GM18502 (cell line): ENCODE results near the gene PBX1.
"Not testable (repeated sequence)": the region's sequence is repeated elsewhere in the genome, so short reads cannot be mapped to it uniquely, and the experiment has no call there.

ENCODE experiments used
- ATAC-seq: cut with Tn5 transposase; IDR thresholded peaks from one replicate; pipeline ENCODE4 v1.9.1; 2021; ENCODE audit warnings: mild to moderate bottlenecking; ENCODE audit not compliant: unreplicated experiment, poor library complexity

The PBX1 gene

DNA sequence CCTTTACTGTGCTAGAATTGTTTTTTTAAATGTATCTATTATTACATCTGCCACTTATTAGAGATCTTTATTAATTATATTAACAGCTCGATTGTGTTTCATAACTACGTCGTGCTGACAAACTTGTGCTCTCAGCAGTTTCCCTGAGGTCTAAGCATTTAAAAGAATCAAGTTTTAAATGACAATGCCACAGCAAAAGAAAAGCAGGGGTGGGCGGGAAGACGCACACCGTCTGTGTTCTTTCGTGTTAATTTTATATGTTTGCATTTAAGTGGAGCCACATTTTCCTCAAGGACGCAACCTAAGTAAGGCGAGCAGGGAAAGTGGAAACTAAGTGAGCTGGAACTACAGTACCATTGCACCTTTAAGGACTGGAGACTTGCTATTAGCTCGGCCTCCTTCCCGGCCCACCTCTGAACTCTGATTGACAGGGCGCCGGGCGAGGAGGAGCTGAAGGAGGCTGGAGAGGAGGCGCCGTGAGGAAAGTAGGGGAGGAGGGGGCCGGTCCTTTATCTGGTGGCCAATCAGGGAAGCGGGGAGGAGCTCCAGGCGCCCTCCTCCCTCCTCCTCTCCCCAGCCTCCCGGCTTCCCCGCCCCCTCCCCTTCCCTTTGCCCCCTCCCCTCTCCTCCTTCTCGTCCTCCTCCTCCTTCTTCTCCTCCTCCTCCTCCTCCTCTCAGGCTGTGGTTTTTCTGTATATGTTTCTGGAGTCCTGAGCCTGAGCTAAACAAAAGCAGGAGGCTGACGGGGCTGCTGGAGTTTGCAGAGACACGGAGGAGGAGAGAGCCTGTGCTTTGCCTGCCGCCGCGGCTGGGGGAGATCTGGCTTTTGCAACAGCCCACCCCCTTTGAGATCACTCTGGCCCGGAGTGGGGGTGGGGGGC is at the start of gene PBX1:
Gene PBX1 (plus strand): TSS at position 724 of the 881 bp plus-strand sequence.
- peak; percentile 100 for ATAC-seq

DNA sequence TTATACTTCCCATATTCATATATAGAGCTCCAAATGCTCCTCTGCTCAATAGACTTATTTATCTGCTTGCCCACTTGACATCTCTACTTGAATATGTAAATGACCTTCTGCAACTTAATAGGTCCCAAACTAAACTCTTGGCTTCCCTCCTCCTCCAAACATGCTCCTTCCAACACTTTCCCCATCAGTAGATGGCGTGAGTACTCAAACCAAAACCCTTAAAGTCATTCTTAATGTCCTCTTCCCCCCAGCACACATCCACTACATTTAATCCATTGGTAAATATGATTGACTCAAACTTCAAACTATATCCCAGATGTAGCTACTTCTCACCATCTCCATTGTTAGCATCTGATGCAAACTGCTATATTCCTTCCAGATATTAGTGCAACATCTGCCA is 48.5 kb upstream of the PBX1 start:
- ATAC-seq, result no peak

DNA sequence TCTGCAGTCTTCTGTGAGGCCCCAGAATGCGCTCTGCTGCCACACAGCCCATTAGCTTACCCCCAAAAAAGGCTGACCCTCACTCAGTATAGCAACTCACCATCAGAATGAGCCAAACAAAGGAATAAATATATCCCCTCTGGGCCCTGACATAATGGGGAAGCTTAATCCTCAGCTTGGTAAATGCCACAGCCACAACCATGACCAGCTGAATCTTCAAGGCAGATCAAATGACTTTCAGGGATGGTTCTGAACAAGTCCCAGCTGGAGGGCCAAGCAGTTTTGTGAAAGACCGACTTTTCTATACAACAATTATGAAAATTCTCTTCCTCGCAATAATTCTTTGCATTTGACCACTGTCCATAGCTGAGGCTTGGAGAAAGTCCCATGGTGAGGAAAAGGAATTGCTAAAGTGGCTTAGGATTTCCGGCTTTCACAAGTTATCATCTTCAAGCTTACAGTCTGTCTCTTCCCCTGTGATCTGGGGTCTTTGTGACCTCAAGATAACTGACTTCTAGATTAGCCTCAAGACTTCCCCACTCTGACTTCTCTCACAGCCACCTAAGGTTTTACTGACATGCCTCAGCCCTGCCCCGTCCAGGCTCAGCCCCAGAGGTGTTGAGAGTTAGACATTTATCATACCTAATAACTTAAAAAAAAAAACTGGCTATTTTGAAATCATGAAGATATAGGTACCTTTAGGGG is 47.8 kb upstream of the PBX1 start:
- ATAC-seq, result no peak

DNA sequence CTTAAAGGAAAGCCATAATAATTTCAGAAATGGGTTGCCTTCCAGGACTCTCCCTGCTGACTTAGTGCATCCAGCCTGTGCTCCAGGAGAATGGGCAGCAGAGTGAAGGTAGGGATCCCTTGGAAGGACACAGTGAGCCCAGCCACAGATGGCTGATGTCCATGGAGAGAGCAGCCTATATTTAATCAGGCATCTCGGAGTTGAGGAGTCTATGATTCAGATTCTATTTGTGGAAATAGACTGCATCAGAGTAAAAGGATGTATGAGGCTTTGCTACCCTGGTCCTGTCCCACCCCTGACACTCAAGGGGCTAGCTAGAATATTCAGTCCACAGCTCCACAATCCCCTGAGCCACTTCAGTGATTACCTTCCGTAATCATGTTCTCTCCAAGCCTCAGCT is 43.8 kb upstream of the PBX1 start:
- ATAC-seq, result no peak

DNA sequence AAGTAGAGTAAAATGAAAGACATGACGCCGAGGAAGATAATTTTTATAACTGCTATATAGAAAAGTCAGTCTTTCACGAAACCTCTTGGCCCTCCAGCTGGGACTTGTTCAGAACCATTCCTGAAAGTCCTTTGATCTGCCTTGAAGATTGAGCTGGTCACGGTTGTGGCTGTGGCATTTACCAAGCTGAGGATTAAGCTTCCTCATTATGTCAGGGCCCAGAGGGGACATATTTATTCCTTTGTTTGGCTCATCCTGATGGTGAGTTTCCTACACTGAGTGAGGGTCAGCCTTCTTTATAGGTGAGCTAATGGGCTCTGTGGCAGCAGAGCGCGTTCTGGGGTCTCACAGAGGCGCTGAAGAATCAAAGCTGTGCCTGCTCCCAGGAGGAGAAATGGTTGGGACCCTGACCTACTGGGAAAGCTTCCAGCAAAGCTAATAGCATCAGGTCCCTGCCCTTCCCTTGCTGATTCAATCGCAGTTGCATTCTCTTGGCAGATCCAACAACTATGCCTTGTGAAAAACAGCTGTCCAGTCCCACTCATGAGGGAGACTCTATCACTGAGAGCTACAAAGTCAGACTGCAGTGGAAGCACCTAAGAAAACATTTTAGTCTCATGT is 43.2 kb upstream of the PBX1 start:
- no peak for ATAC-seq

DNA sequence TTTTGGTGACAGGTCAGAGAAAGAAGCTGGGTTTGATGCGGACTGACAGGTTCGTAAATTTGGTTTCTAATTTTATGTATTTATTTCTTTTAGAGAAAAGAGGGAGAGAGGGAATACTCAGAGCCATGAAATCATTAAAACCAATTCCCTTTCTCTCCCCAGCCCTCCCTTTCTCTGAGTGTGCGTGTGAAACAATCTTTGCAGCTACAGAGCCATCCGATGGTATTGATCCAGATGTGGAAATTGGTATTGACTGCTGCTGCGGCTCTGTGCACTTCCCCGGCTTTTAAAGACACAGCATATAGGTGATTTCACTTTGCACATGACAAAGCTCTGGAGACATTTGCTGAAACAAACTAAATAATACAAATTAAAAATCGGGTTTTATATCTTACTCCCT is 42.4 kb upstream of the PBX1 start:
- no peak for ATAC-seq

DNA sequence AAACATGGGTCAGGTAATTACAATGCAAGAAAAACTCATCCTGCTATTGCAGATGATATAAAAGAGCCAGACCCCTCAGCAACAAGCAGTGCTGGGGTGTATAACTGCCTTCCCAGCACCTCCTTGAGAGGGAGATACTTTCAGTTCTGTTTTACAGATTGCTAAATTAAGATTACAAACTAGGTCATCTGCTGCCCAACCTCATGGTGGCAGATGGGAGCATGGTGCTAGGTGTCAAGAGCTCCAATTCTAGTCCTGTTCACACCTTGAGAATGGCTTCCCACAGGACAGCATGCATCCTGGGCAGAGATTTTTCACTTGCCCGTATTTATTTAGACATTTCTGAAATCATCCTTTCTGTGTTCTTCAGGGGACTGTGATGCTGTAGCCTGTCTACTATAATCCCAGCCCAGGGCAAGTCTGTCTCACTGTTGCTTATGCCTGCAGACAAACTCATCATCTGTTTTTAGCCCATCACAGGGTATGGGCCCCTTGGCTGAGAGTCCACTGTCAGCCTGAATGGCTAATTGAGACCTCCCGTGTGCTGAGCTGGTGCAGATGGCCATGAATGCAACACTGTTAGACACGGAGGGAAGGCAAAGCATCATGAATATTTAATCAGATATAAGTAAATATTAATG is 40.2 kb upstream of the PBX1 start:
- no peak for ATAC-seq

DNA sequence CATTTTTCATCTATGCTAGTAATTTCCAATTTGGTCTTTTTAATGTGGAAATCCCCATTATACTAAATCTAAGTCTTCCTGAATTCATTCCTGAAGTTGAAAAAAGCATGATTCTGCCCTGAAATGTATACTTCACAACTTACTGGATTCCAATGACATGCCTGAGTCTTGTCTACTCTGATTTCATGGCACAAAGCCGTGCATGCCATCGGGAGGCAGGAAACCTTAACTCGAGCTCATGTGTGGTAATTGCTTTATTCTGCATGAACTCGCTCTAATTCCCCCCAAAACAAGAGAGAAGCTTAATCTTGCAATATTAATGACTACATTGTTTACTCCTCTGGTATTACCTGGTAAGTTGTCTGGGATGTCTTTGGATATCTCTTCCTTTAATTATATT is 39.6 kb upstream of the PBX1 start:
- no peak for ATAC-seq

DNA sequence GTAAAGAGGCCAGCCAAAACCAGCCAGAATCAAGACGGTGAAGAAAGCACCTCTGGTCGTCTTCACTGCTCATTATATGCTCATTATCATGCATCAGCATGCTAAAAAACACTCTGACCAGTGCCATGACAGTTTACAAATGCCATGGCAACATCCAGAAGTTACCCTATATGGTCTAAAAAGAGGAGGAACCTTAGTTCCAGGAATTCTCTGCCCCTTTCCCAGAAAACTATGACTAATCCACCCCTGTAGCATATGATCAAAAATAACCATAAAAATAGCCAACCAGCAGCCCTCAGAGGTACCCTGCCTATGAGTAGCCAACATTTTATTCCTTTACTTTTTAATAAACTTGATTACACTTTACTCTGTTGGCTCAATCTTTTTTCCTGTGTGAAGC is 34.2 kb upstream of the PBX1 start:
- no peak for ATAC-seq

DNA sequence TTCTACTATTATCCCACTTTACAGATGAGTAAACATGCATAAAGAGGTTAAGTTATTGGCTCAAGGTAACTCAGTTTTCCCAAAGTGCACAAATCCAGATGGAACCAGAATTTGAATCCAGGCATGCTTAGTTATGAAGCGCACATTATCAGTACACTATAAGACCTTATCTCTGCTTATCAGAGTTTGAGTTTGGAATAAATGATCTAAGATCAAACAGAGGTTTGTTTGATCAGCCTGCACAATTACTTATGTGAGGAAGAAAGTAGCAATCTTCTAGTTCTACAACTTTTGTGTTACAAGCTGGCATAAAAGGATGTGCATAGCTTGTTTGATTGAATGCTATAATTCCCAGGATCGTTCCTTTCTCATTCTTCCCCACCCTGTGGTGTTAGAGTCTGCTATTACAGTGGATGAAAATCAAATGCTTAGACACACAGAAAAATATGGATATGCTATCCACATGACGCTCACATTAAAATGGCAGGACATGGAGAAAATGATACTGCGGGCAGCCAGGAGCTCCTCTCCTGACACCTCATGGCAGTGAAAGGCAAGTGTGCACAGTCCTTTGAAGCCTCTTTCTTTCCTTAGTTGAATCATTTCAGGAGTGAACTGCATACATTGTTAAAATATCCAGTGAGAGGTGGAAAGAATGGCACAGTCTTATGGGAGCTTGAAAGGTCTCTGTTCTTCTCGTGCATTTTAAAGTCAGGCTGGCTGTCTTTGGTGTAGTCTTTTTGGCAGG is 23.9 kb upstream of the PBX1 start:
- no peak for ATAC-seq

DNA sequence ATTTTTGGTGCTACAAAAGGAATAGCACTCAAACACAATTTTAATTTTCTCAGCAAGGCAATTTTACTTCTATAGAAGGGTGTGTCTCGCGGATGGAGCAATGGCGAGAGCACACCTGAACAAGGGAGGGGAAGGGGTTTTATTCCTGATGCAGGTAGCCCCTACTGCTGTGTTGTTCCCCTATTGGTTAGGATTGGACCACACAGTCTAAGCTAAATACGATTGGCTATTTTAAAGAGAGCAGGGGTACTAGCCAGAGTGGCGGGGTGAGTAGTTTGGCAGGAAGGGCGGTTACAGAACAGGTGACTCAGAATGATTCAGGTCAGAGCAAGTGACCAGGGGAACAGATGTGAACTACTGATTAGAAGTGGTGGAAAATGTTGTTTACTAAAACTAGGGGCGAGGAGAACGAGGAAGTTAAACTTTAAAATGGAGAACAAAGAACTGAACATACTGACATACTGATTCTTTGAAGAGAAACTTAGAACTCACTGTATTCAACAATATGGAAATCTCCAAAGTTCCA is 6.5 kb upstream of the PBX1 start:
- ATAC-seq, result not testable (repeated sequence)

DNA sequence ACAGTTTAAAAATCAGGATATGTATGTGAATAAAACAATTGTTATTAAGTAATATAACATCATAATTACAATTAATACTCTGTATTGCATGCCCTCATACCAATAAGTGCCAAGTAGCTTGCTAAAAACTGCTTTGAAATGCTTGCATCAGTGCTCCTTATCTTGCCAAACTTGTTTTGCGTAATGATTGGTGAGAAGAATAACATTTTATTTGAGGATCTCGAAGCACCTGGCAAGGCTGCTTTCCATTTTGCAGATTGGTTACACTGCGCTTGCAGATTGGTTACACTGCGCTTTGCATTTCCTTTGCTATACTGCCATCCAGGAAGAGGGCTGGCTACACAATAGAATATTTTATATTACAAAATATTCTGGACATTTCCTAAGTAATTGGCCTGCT is 1.7 kb upstream of the PBX1 start:
- ATAC-seq, result no peak

DNA sequence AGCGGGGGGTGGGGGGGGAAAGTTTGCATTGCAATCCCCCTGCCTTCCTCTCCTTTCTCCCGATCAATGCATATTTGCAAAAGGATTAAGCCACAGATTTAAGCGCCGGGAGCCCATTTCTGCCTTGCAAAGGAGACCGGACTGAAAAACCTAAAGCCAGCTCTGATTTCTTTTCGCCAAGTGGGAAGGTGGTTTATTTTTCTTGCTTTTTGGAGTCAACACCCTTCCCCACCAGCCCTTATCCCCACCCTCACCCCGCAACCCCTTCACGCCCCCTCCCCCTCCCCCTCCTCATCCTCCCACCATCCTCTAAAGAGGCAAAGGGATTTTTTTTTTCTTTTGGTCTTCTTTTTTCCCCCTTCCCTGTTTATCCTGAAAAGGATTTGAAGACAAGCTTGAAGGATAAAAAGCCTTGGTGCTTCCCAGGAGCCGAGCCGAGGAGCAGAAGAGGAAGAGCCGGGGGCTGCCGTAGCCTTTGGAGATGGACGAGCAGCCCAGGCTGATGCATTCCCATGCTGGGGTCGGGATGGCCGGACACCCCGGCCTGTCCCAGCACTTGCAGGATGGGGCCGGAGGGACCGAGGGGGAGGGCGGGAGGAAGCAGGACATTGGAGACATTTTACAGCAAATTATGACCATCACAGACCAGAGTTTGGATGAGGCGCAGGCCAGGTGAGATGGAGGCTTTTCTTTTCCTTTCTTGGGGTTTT is 513 bp downstream of the PBX1 start:
- ATAC-seq, result no peak

DNA sequence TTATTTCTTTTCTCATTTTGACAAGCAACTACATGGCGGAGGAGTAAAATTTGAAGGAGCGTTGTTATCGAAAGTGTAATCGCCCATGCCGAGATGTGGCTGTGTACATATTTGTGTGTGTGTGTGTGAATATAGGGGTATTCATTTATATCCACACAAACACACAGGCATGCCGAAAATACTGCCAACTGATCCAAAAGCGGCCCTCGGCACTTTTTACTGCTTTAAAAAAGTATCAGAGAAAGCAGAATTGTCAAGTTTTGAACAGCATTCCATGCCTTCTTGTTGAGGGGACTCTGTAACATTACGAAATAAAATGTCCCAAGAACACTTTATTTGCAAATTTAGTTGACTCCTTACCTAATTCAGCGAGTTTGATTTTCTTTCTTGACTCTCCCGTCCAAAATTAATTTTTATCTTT is 1.1 kb downstream of the PBX1 start:
- ATAC-seq, result no peak

DNA sequence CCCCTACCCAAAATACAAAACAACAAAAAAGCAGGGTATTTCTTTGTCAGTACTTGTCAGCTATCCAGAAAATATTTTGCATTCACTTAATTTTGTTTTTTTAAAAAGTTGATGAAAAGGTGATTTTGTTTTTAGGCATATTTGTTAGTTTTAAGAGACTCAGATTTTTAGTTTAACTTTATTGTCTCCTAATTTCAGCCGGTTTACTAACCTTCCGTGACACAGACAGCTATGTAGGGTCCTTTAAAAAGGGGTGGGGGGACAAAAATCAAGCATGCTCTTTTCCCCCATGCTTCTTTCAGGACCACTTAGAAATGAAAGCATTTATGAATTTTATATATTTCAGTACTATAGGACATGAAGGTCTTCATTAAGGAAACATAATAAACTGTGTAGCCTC is 1.6 kb downstream of the PBX1 start:
- no peak for ATAC-seq

DNA sequence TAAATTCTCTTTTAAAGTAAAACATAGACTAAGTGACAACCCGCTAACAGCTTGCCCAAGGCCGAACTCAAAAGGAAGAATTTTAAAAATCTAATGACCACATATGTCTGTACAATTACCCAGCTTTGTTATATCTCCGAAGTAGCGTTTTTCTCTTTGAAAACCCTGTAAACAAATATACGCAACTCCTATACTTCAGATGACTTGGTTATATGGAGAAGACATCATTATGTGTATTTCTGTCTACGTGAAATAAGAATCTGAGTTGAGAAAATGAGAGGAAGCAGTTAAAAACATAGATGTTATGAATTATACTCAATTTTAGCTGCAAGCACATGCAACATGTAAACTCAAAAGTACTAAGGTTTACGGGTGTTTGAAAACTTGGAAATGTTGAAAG is 2.0 kb downstream of the PBX1 start:
- no peak for ATAC-seq

DNA sequence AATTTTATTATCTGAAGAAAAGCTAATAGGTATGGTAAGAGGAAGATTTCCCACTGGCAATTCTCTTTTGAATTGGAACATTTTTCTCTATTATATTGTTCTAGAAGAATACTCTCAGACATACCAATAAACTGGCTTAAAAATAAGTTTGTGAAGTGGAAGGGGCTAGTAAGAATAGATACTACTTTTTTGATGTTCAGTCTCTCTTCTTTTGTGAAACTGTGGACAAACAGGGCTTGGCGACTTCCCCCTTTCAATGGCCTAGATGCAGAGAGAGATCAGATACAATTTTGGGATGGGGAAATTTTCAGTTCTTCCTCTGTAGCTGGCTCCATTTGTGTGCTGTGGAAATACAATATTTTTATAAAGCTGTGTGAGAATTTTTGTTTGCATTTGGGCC is 2.5 kb downstream of the PBX1 start:
- ATAC-seq, result no peak

DNA sequence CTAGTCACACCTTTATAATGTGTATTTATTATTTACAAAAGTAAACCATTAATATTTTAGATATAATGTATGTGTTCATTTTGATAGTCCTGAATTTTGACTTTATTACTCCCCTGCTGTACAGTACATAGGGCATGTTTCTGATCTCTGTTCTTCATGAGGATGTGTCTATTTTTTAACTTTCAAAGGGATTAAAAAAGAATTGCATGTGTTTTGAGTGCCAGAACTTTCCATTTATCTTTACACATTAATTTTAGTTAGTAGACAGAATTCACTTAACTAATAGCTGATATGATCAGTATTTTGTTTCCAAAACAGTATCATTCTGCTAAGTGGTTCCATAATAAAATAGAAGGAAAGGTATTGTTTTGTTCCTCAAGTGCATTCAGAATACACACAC is 3.1 kb downstream of the PBX1 start:
- no peak for ATAC-seq

DNA sequence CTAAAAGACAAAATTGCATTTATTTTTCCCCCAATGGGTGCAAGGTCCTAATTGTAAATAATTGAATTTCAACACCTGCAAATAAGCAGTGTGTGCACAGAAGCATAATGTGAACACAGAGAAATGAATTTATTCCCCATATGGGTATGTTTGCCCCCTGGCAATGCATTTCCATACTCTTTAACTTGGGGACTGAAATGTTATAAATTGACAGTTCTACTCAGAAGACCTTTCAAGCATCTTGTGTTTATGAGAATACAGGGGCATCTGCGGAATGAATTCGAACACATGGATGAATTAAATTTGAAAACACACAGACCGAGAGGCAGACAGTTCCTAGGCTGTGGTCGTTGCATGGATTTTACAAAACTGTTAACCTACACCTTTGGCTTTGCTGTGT is 3.5 kb downstream of the PBX1 start:
- ATAC-seq, result no peak
